NCI-H2196 treated with DMSO at 0.1 percent for 48 hours (cell line): ENCODE results near the gene SPATA19.
"Not testable (repeated sequence)": the region's sequence is repeated elsewhere in the genome, so short reads cannot be mapped to it uniquely, and the experiment has no call there.

Experiments
- DNase-seq: peaks from one replicate; lab custom pipeline; 2025; ENCODE audit not compliant: unreplicated experiment; lab: John Stamatoyannopoulos, UW

The SPATA19 gene

GRCh38 chr11:133845413-133845812 is at the start of gene SPATA19:
Gene SPATA19 (minus strand): TSS chr11:133845513. CDS start chr11:133845446, 67 bp downstream.
- DNase-seq, result no peak

DNA sequence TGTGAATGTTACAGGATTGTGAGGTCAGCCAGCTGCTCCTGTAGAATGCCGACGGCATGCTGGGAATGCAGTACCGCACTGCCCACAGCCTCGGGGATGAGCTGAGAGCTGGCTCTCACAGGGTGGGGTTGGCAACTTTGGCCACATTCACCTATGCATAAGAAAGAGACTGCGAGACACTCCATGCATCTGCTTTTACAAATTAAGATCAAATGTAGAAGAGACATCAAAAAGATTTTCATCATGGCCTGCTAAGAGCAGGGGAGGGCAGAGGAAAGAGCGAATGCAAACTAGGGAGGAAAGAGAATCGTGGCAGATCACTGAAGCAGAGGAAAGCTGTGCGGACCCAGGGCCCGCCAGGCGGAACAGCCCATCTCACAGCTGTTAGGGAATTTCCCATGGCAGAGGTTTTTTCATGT is 49.8 kb upstream of the SPATA19 start:
- no peak for DNase-seq

DNA sequence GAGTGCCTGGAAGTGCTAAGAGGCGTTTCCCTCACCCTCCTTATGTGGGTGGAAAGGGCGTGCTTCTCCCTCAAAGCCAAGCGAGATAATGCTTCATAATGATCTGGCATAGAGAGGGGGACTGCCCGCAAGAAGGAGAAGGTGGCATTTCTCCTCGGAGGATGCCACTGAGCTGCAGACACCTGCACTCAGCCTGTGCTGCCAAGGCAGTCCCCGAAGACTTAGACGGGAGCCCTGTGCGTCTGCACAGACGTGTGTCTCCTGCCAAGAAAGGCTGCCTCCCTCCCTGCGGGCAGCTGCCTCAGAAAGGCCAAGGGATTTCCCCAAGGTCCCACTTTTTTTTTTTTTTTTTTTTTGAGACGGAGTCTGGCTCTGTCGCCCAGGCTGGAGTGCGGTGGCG is 48.1 kb upstream of the SPATA19 start:
- DNase-seq, result no peak

- no peak for DNase-seq
Measured at GRCh38 chr11:133892584-133893380, 47.5 kb upstream of the SPATA19 start.

GRCh38 chr11:133892126-133892525 is 46.8 kb upstream of the SPATA19 start:
- no peak for DNase-seq

DNA sequence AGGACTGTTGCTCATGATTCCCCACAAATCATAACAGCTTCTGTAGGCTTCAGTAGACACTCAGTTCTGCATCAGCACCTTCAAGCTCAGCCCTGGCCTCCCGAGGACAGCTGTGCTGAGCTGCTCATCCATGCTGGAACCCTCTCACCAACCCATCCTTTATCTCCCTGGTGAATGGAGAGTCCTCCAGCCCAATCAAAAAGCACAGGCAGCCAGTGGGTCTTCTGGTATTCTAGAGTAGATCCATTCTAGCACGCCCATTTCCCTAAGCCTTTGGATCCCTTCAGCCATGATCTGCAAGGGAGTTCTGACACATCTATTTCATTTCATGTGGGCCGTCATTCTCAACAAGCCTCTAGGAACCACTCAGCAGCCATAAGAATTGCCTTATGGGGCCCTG is 44.6 kb upstream of the SPATA19 start:
- no peak for DNase-seq

DNA sequence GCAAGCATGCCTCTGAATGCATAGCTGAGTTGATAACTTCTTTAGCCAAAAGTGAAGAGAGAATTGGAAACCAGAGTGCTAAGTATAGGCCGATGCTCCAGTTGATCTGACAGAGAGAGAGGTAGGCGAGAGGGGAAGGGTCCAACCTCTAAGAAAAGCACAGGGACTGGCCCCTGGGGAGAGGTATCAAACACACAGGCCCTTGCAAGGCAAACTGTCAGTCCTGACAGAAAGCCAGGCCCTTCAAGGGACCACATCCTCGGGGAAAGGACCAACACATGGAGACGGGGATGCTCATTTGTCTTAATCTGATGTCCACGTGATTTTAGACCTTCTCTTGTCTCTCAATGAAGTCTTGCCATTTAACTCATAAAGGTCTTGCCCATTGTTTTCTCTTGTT is 43.9 kb upstream of the SPATA19 start:
- DNase-seq, result no peak

GRCh38 chr11:133887692-133888332 is 42.5 kb upstream of the SPATA19 start:
- no peak for DNase-seq

GRCh38 chr11:133886029-133886428 is 40.7 kb upstream of the SPATA19 start:
- DNase-seq, result no peak

DNA sequence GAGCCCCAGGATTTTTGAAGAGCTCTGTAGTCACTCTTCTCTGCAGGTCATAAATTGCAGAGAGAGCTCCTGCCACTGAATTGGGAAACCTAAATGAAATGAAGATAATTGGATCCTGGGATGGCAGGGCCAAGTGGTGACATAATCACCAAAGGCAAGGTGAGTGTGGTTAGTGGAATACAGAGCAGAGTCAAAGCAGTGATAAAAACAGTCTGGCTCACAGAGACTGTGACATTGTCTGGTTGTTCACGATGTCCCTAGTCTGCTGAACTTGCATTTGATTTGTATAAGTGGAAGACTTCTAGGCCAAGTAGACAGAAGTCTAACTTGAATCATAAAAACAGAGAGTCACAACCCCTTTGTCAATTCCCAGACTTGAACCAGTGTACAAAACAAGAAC is 26.8 kb upstream of the SPATA19 start:
- DNase-seq, result no peak

- DNase-seq, result no peak
Measured at GRCh38 chr11:133867456-133867855, 22.1 kb upstream of the SPATA19 start.

DNA sequence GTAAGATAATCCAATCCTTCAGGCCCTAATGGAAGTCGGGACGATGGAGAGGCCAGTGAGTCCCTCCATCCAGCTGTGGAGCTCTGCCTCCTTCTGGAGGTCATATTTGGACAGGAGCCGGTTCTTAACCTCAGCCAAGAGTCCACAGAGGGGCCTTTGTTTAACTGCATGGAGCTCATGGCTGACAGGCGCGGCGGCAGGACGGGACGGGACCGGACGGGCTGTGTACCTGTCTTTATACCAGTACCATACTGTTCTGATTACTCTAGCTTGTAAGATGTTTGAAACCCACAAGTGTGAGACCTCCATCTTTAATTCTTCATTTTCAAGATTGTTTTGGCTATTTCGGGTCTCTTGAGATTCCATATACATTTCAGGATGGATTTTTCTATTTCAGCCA is 20.2 kb upstream of the SPATA19 start:
- DNase-seq, result no peak

DNA sequence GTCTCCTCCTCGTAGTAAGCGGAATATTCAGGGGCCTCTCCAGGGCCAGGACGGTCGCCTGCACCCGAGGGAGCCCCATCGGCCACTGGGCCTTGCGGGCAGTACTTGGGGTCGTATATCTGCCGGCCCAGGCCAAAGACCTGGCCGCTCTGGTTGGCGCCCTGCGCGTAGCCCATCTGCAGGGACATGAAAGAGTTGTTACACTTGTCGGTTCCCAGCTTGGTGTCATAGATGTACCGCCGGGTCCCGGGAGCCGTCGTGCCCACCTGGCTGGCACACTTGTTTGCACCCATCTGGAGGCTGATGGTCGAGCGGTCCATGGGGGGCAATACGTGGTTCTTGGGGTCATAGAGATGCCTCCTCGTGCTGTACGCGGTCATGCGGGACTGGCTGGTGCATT is 19.4 kb upstream of the SPATA19 start:
- DNase-seq, result no peak

GRCh38 chr11:133860151-133860550 is 14.8 kb upstream of the SPATA19 start:
- DNase-seq, result no peak

- DNase-seq, result not testable (repeated sequence)
Measured at GRCh38 chr11:133854330-133854960, 9.1 kb upstream of the SPATA19 start.

- DNase-seq, result no peak
Measured at GRCh38 chr11:133844217-133844616, 1.1 kb downstream of the SPATA19 start.

DNA sequence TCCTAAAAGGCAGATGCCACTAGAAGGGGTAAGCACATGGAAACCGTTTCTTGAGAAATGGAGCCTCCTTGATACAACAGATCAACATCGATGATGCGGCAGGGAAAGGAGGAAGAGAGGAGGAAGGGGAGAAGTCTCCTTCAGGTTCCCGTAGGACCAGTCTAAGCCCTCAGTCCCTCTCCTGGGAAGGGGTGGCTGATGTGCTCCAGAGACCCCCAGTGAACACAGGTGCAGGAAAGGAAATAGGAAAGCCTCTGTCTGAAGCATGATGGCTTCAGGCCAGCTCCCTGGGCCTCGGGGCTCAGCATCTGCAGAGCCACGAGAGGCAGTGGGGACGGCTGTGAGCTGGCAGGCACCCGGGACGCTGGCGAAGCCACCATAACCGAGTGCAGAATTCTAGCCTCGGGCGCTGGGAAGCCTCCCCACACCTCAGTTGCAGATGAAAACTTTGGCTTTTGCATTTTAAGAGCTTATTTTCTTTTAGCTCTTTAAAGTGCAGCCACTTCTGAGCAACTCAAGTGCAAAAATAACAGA is 1.8 kb downstream of the SPATA19 start:
- no peak for DNase-seq

- DNase-seq, result no peak
Measured at GRCh38 chr11:133842730-133843129, 2.6 kb downstream of the SPATA19 start.

- DNase-seq, result no peak
Measured at GRCh38 chr11:133842053-133842452, 3.3 kb downstream of the SPATA19 start.

GRCh38 chr11:133841279-133842043 is 3.9 kb downstream of the SPATA19 start:
- no peak for DNase-seq

DNA sequence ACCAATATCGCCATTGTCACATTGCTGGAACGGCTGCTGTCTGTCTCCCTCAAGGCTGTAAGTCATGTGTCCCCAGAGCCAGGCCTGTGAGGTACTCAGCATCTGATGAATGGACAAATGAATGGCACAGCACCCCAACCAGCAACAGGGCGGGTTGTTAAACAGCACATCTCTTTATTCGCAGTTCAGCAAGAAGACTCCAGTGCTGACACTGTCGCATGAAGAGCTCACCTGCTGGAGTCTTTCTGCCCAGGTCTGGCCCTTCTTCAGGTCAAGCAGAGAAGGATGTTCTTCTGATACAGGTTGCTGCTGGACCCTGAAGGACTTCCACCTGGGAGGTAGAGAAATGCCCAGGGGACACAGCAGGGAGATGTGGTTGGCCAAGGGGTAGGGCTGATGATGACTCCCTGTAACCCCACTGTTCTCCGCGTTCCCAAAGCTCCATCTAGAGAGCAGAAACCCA is 4.8 kb downstream of the SPATA19 start:
- no peak for DNase-seq
